Stimulated activated CD8-positive, alpha-beta memory T cell treated with anti-CD3 and anti-CD28 coated beads, Interleukin-15, amount 100 ng/mL, for 4 hours (primary cell): ENCODE data around the gene RNF11.
A peak's percentile ranks its signal among the peaks of the same experiment; 100 is the strongest.

Source experiments
- DNase-seq, 2 donors: peaks; one replicate each; pipeline ENCODE4 v3.0.0-alpha.2; 2020; ENCODE audit warnings: low read depth in 2 of 2

The RNF11 gene

GRCh38 chr1:51295926-51296325 lies 59.9 kb downstream of the RNF11 start:
- no peak for DNase-seq

DNA sequence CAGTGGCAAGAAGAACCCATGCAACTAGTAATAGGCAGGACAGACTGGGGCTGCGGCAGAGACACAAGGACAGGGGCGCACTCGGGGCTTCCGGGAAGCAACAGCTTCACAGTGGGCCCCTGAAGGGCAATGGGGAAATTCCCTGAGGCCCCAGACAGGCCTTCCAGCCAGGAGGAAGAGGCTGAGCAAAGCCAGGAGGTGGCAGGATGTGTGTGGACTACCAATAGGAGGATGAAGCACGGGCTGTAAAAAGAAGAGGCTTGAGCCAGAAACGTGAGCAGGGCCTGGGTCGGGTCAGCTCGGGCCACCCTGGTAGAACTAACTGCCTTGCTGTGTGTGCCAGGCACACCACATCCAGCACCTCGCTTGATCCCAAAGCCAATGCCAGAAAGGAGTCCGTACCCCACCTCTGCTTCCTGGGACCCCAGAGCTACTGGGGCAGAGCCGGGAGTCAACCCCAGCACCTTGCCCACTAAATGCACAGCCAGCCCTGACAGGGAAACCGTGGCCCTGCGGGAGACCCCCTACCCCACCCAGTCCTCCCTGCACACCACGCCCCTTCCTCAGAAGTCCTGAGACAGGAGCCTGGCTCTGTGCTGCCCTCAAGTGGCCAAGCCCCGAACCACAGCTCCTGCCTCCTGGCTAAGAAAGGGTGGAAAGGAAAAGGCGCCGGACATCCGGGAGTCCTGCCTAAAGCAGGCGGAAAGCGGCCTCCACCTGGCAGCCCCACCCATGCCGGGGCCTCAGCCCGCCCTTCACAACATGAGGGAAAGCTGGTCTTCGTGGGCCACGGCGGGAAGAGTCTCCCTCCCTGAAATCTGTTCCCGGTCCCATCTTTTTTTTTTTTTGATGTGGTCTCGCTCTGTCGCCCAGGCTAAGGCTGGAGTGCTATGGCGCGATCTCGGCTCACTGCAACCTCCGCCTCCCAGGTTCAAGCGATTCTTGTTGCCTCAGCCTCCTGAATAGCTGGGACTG lies 60.6 kb downstream of the RNF11 start:
- peak; percentile 19 to 21 for DNase-seq

DNA sequence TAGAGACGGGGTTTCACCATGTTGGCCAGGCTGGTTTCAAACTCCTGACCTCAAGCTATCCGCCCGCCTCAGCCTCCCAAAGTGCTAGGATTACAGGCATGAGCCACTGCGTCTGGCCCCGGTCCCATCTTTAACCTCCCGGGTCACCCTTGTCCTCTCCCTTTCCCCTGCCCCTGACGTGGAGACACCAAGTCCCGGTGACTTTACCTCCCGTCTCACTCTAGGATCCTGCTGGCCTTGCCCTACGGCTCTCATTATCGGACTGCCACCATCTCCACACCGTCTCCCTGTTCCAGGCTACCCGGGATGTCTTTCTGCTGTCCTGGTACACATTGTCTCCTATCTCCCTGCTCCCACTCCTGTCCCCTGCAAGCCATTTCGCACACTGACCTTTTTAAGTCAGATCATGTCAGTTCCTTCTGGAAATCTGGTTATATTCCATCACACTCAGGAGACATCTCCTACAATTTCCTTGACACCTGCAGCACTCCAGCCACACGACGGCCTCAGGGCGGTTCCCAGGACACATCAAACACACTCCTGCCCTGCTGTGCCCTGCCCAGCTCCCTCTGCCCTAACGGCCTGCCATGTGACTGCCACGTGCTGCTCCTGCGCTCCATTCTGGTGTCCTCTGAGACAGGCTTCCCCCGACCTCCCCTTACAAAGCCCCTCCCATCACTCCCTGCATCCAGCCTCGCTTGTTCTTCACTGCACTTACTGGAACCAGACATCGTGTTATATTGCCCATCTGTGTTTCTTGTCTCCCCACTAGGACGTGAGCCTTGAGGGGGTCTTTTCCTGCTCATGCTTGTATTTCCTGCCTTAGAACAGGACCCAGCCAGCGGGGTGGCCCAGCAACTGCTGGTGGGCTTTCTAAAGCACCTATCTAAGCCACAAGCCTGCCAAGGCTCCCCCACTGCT lies 61.6 kb downstream of the RNF11 start:
- DNase-seq: no peak

DNA sequence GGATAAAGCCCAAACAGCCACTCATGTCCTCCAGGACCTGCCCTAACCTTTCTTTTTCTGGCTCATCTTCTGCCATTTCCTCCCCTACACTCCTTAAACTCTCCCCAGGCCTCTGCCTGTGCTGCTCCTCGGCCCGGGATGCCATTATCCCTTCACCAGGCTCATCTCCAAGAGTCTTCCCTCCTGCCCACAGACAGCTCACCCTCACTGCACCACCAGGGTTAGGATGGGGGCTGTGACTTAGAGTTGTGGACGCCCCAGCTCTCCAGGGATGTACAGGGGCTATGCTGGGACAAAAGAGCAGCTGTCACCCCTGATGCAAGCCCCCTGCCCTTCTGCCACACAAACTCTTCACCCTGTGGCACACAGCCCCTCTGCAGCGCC lies 62.2 kb downstream of the RNF11 start:
- no peak for DNase-seq

DNA sequence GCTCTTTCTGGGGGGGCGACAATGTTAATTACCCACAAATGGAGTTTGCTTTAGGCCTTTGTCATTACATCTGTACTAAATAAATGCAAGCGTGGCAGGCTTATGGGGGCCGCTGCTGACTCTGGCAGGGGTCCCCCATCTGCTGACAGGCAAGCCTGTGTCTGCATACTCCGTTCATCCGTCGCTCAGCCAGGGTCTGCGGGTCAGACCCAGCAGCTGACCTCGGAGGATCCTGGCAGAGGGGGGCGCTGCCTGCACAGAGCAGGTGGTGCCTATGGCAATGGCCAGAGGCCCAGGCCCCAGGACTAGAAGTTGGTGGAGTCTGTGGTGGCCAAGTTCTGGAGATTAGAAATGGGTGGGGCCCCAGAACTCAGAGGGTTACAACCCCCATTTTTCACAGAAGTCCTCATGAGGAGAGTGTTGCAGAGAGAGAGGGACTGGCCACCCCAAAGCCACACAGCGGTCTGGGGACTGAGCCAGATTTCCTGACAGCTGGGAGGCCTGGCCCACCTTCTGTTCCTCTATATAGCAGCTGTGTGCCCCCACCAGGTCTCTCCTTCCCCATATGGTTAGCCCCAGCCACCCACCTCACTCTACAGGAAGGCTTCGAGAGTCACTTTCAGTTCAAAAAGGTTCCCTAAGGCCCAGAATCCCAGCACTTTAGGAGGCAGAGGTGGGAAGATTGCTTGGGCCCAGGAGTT lies 63.3 kb downstream of the RNF11 start:
- DNase-seq: no peak

DNA sequence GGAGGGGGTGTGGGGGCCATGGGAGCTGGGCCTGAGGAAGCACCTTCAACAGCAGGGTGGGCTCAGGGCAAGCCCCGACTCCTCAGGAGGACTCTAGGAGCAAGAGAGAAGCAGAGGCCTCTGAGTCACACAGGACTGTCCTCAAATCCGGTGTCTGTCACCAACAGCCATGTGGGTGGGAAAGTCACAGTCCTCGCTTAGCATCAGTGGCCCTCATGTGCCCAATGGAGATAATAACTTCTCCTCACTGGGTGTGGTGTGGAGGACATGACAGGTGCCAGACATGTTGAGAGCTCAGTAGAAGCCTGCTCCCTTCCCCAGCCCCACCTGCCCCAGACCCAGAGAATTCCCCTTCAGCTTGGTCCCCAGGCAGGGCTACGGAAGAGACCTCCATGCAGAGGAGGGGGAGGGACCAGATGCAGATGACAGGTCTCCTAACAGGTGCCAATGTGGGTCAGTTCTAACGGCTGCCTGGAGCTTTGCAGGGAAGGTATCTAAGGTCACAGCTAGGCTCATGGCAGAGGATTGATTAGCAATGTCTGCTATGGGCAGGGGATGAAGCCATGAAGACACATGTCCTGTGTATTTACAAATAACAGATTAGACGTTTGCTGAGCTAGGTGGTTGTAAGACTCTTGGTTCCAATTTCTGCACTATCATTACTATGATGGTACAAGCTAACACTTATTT lies 64.1 kb downstream of the RNF11 start:
- no peak for DNase-seq

- DNase-seq: no peak
These were observed 65.2 kb downstream of the RNF11 start for GRCh38 chr1:51301152-51301843.

GRCh38 chr1:51301844-51302162 lies 65.7 kb downstream of the RNF11 start:
- no peak for DNase-seq

DNA sequence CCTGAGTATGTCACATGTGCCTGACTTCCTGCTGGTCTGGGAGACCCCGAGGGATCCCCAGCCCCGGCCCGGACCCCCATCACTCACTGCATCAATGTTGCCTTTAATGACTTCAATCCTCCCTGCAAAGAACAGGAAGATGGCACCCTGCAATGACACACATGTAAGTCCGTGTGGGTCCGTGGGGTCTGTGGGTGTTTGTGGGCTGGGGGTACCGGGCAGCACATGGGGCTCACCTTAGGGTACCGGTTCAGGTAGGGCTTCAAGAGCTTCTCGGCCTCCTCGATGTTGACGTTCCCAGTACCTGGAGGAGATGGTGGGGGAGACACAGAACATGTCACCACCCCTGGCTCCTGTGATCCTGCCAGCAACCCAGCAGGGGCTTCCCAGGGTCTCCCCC lies 66.2 kb downstream of the RNF11 start:
- no peak for DNase-seq

DNA sequence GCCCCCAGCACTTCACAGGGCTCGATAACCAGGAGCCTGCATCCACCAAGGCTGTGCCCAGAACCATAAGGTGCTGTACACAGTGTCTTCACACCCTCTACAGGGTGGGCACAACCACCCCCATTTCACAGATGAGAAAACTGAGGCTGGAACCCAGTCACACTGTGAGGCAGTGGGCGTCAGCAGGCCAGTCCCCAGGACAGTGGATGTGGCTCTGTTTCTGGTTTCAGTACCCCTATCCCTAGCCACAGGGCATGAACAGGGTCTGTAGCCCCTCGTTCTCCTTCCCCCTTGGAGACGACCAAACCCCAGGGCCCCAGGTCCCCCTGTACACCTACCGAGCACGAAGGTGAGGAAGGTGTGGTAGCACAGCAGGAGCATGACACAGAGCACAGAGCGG lies 66.7 kb downstream of the RNF11 start:
- no peak for DNase-seq

DNA sequence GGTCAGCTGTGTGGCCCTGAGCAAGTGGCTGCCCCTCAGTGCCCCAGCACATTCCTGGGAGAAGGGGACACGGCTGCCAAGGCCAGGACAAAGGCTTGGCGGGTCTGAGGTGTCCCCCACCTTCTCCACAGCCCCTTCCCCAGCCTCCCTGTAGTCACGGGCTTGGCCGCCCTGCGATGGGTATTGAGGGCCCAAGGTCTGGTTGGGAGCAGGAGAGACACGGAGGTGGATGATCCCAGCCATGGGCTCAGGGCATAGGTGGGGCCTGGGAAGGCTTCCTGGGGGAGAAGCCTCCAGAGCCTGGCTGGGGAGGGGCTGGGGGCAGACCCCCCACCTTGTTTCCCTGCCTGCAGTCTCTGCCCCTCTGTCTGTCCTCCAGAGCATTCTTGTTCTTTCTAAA lies 67.2 kb downstream of the RNF11 start:
- no peak for DNase-seq

- no peak for DNase-seq
These were observed 67.7 kb downstream of the RNF11 start for GRCh38 chr1:51303751-51304251.

GRCh38 chr1:51304360-51304759 lies 68.3 kb downstream of the RNF11 start:
- no peak for DNase-seq

GRCh38 chr1:51305371-51305823 lies 69.3 kb downstream of the RNF11 start:
- DNase-seq: no peak

DNA sequence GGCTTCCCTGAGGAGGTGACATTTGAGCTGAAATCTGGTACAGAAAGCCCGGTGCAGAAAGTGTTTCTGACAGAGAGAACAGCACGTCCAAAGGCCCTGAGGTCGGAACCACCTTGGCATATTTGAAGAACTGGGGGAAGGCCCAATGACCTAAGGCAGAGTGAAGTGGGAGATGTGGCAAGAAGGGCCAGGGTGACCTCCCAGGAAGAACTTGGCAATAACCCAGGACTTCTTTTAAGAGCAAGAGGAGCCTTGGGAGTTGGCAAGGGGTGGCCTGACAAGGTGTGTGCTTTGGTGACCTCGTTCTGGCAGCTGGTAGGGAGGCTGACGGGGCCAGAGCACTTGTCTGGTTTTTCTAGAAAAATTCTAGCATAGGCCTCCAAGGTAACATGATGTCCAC lies 70.9 kb downstream of the RNF11 start:
- DNase-seq: no peak

DNA sequence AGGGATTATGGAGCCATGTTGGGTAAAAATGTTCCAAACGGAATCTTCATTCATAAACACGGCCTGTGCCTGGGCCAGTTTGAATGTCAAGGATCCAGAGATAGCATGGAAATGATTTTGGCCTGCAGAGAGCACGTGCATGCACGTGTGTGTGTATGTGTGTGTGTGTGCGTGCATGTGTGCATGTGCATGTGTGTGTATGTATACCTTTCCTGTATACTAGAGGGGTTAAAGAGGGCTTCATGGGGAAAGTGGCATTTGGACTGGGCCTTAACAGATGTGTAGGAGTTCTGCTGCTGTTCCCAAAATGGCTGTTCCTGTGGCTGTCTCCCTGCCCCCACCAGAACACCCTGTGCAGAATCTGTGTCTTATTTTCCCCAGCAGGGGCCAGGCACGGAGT lies 72.6 kb downstream of the RNF11 start:
- no peak for DNase-seq

GRCh38 chr1:51309291-51309690 lies 73.2 kb downstream of the RNF11 start:
- no peak for DNase-seq

DNA sequence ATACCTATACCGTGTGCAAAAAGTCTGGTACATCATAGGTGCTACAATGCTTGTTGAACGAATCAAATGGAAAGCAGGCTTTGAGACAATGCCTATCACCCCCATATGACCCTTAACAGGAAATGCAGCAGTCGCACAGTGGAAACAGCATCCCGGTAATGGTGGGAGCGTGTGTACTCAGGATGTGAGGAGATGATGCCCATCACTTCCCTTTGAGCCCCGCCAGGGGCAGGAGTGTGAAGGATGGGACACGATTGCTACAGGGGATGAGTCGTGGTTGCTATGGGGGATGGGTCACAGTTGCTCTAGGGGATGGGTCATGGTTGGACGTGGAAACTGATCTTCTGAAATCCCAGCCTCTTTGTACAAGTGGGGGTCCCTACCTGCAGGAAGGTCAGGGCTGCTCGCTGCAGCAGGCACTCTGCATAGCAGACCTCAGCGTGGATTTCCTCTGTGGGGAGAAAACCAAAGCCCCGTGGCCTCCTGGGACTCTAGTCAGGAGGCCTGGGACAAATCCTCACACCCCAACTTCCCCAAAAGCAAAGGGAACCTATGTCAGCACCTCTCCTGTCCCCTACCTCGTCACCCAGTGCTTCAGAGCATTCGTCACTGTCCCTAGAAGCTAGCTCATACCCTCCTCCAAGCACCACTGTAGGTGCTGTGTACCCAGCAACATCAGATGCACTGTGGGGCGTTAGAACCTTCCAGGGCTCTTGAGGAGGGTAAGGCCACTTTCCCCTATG lies 75.0 kb downstream of the RNF11 start:
- DNase-seq: no peak

DNA sequence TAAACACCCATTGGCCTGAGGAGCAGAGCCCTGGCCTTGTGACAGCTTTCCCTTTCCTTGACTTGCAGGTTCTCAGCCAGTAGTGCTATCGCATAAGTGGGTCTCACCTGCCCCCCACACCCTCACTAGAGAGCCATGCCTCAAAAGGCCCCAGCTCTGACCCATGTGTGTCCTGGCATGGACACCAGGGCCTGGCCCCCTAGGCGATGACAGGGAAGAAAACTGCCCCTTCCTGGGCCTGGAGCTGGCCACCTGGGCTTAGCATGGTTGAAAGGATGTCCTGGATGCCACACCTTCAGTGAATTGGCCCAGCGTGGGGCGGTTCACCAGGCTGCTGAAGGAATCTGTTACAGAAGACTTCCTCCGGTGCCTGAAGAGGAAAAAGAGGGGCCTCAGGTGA lies 75.8 kb downstream of the RNF11 start:
- DNase-seq: no peak

- DNase-seq: no peak
These were observed 76.6 kb downstream of the RNF11 start for GRCh38 chr1:51312718-51313117.
